GM21423 (cell line): ENCODE data around the gene HIGD1C.
"Not testable (repeated sequence)": the region's sequence is repeated elsewhere in the genome, so short reads cannot be mapped to it uniquely, and the experiment has no call there.

Source experiments
- ATAC-seq: cut with Tn5 transposase; IDR thresholded peaks from one replicate; pipeline ENCODE4 v1.9.1; 2021; ENCODE audit warnings: mild to moderate bottlenecking, moderate library complexity; ENCODE audit not compliant: unreplicated experiment

Gene HIGD1C

GRCh38 chr12:50952510-50952909, at the start of gene HIGD1C:
Gene HIGD1C, plus strand, starts transcription at chr12:50952544. Its CDS starts 1,455 bp downstream, at chr12:50953999.
- ATAC-seq, result no peak

- ATAC-seq, result not testable (repeated sequence)
Measured at GRCh38 chr12:50908479-50908878, 43.9 kb upstream of the HIGD1C start.

- ATAC-seq, result not testable (repeated sequence)
Measured at GRCh38 chr12:50912361-50912760, 40.0 kb upstream of the HIGD1C start.

GRCh38 chr12:50913224-50913623, 39.1 kb upstream of the HIGD1C start:
- ATAC-seq, result no peak

GRCh38 chr12:50914872-50915484, 37.4 kb upstream of the HIGD1C start:
- no peak for ATAC-seq

- ATAC-seq, result no peak
Measured at GRCh38 chr12:50916292-50916691, 36.1 kb upstream of the HIGD1C start.

GRCh38 chr12:50918584-50919316, 33.6 kb upstream of the HIGD1C start:
- ATAC-seq, result no peak

- ATAC-seq, result no peak
Measured at GRCh38 chr12:50922820-50923219, 29.5 kb upstream of the HIGD1C start.

- no peak for ATAC-seq
Measured at GRCh38 chr12:50923361-50924130, 28.8 kb upstream of the HIGD1C start.

GRCh38 chr12:50924131-50924438, 28.3 kb upstream of the HIGD1C start:
- ATAC-seq, result no peak

GRCh38 chr12:50924439-50925341, 27.7 kb upstream of the HIGD1C start:
- ATAC-seq, result peak; percentile 83

GRCh38 chr12:50925342-50925651, 27.0 kb upstream of the HIGD1C start:
- ATAC-seq, result no peak

GRCh38 chr12:50925920-50926319, 26.4 kb upstream of the HIGD1C start:
- ATAC-seq, result no peak

- no peak for ATAC-seq
Measured at GRCh38 chr12:50926415-50926814, 25.9 kb upstream of the HIGD1C start.

GRCh38 chr12:50926932-50927331, 25.4 kb upstream of the HIGD1C start:
- ATAC-seq, result not testable (repeated sequence)

- ATAC-seq, result no peak
Measured at GRCh38 chr12:50927356-50927755, 25.0 kb upstream of the HIGD1C start.

- ATAC-seq, result no peak
Measured at GRCh38 chr12:50927766-50928224, 24.5 kb upstream of the HIGD1C start.

GRCh38 chr12:50928392-50928791, 24.0 kb upstream of the HIGD1C start:
- no peak for ATAC-seq

GRCh38 chr12:50929831-50930230, 22.5 kb upstream of the HIGD1C start:
- ATAC-seq, result no peak

- ATAC-seq, result not testable (repeated sequence)
Measured at GRCh38 chr12:50930477-50930876, 21.9 kb upstream of the HIGD1C start.

- no peak for ATAC-seq
Measured at GRCh38 chr12:50932787-50933280, 19.5 kb upstream of the HIGD1C start.
